OCI-LY7 (cell line): ENCODE results near the gene ZBTB11. TPM values are rescaled to one million over a fixed set of nuclear protein-coding genes. Genes with fewer than 3 reads are reported as not detected.
"Not testable (repeated sequence)": the region's sequence is repeated elsewhere in the genome, so short reads cannot be mapped to it uniquely, and the experiment has no call there.

Experiments used
- BruUV-seq: library from RNA; stranded (reverse); fragments of 400-500 nt; replicated peaks from 2 replicates; lab custom pipeline; 2021; lab: Mats Ljungman, UMichigan
- CTCF ChIA-PET: fragments of 300-600 bp; sonication (Branson Sonifier 250); formaldehyde crosslinking; loops from one replicate; lab custom pipeline; 2022; ENCODE audit warnings: antibody characterized with exemption; ENCODE audit not compliant: unreplicated experiment; lab: Charles Lee
- POLR2A ChIA-PET: fragments of 300-600 bp; sonication (Branson Sonifier 250); formaldehyde crosslinking; loops from one replicate; lab custom pipeline; 2022; ENCODE audit warnings: antibody characterized with exemption; lab: Charles Lee
- DNase-seq: peaks from one replicate; pipeline ENCODE4 v3.0.0-alpha.2; 2015; ENCODE audit warnings: low spot score
- H2AFZ ChIP-seq: fragments of 200-600 bp; sonication (generic), shearing (Covaris generic); 2 replicates; pipeline ENCODE4 v1.6.1; 2014; ENCODE audit warnings: mild to moderate bottlenecking, antibody characterized with exemption, low read length, moderate library complexity
- H3K27ac ChIP-seq: fragments of 200-600 bp; sonication (generic); 2 replicates; pipeline ENCODE4 v1.5.1; 2014; ENCODE audit warnings: mixed run types, low read depth, mild to moderate bottlenecking, moderate library complexity, low read length, inconsistent platforms; ENCODE audit not compliant: poor library complexity, severe bottlenecking
- H3K36me3 ChIP-seq: fragments of 200-600 bp; sonication (generic); 2 replicates; pipeline ENCODE4 v1.6.1; 2014; ENCODE audit warnings: mild to moderate bottlenecking, antibody characterized with exemption, low read length, moderate library complexity, mixed read lengths; ENCODE audit not compliant: insufficient read depth
- H3K4me1 ChIP-seq: fragments of 200-600 bp; sonication (generic); 2 replicates; pipeline ENCODE4 v1.5.1; 2014; ENCODE audit warnings: mild to moderate bottlenecking, low read length; ENCODE audit not compliant: insufficient read depth, poor library complexity, severe bottlenecking
- H3K4me2 ChIP-seq: fragments of 200-600 bp; sonication (generic); 2 replicates; pipeline ENCODE4 v1.6.1; 2014; ENCODE audit warnings: mild to moderate bottlenecking, low read length
- H3K4me3 ChIP-seq: fragments of 200-600 bp; sonication (generic); 2 replicates; pipeline ENCODE4 v1.5.1; 2014; ENCODE audit warnings: mild to moderate bottlenecking, low read depth, low read length; ENCODE audit not compliant: poor library complexity, severe bottlenecking
- H3K79me2 ChIP-seq: fragments of 200-600 bp; sonication (generic); 2 replicates; pipeline ENCODE4 v1.6.1; 2016; ENCODE audit warnings: low read depth, mild to moderate bottlenecking, low read length, moderate library complexity, mixed read lengths; ENCODE audit not compliant: insufficient read depth
- H3K9me2 ChIP-seq: fragments of 200-600 bp; sonication (generic); 2 replicates; pipeline ENCODE4 v1.6.1; 2016; ENCODE audit warnings: mild to moderate bottlenecking, low read length, mixed read lengths; ENCODE audit not compliant: insufficient read depth
- H3K9me3 ChIP-seq: fragments of 200-600 bp; sonication (generic); 2 replicates; pipeline ENCODE4 v1.6.1; 2014; ENCODE audit warnings: mild to moderate bottlenecking, mixed run types, low read length, mixed read lengths
- H4K20me1 ChIP-seq: fragments of 200-600 bp; sonication (generic); 2 replicates; pipeline ENCODE4 v1.6.1; 2014; ENCODE audit warnings: mild to moderate bottlenecking, antibody characterized with exemption, low read length, moderate library complexity, mixed read lengths; ENCODE audit not compliant: insufficient read depth
- EZH2phosphoT487 ChIP-seq: fragments of 200-600 bp; sonication (generic); IDR thresholded peaks from 2 replicates; pipeline ENCODE4 v1.6.1; 2018; ENCODE audit warnings: low read depth, borderline replicate concordance, mild to moderate bottlenecking, mixed run types, antibody characterized with exemption, low read length, moderate library complexity, mixed read lengths
- intact Hi-C: fragments of 100-400 bp; cut with micrococcal nuclease; formaldehyde crosslinking; loops from one replicate; pipeline ENCODE4 v1.10.0; 2022; ENCODE audit not compliant: unreplicated experiment
- total RNA-seq, 2 experiments: library from RNA; depleted of rRNA in 1 of 2; stranded (reverse); fragments of >200 nt in 1 of 2; shearing (Covaris generic) in 1 of 2; gene quantifications; 2 replicates each; pipeline ENCODE4 v1.2.3, GENCODE V29; 2014 to 2022
- TF ChIP-seq, protein P1 (sequence below): fragments of 200-600 bp; sonication (generic); conservative IDR thresholded peaks from 2 replicates; pipeline ENCODE4 v1.5.1; 2014; ENCODE audit warnings: mild to moderate bottlenecking, antibody characterized with exemption, low read length, moderate library complexity, mixed read lengths

ZBTB11 gene
- total RNA-seq, 2 experiments from 2014 or later: 21.5 to 26.8 TPM

DNA sequence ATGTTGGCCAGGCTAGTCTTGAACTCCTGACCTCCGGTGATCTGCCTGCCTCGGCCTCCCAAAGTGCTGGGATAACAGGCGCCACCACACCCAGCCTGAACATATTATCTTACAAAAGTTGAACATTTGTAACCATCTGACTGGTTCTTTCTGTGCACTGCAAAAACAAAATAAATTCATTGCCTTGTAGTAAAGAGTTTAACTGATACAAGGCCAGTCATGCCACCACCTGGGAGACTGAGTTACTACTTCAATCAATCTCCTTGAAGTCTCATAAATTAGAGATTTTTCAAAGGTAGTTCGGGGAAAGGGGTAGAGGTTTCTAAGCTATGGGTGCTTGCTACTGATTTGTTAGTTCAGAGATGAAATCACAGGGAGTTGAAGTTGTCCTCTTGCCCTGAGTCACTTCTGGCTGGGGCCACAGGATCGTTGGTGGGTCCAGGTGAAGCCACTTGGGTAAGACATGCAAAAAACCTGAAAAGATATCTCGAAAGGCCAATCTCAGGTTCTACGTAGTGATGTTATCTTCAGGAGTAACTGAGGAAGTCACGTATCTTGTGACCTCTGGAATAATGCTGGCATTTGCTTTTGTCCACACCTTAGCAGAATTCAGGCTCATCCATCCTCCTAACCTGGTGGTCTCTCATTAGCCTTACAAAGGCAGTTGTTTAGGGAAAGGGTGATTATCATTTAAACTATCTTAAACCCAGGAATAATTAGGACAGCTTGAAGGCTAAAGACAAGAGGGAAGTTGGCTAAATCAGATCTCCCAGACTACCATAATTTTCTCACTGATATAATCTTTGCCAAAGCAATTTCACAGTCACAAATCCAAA lies 33.7 kb downstream of the ZBTB11 start:
- DNase-seq: no peak
- BruUV-seq: no TSS peak
- TF ChIP-seq EZH2phosphoT487: no peak
- TF ChIP-seq, protein P1, sequence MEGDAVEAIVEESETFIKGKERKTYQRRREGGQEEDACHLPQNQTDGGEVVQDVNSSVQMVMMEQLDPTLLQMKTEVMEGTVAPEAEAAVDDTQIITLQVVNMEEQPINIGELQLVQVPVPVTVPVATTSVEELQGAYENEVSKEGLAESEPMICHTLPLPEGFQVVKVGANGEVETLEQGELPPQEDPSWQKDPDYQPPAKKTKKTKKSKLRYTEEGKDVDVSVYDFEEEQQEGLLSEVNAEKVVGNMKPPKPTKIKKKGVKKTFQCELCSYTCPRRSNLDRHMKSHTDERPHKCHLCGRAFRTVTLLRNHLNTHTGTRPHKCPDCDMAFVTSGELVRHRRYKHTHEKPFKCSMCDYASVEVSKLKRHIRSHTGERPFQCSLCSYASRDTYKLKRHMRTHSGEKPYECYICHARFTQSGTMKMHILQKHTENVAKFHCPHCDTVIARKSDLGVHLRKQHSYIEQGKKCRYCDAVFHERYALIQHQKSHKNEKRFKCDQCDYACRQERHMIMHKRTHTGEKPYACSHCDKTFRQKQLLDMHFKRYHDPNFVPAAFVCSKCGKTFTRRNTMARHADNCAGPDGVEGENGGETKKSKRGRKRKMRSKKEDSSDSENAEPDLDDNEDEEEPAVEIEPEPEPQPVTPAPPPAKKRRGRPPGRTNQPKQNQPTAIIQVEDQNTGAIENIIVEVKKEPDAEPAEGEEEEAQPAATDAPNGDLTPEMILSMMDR: no peak
- no peaks in the 10 kb centered on the region for H3K9me3 ChIP-seq
- CTCF ChIA-PET: no interaction called here
- intact Hi-C loops: no loop called here
- POLR2A ChIA-PET: no interaction called here
- no peaks in the 10 kb centered on the region for H3K9me2 ChIP-seq
- no peaks in the 10 kb centered on the region for H3K79me2 ChIP-seq
- H3K4me1 ChIP-seq: no peaks in the 10 kb centered on the region
- no peak overlapping the region for H2AFZ ChIP-seq
- no peaks in the 10 kb centered on the region for H4K20me1 ChIP-seq
- no peak overlapping the region for H3K4me3 ChIP-seq
- H3K36me3 ChIP-seq: peaks cover 18% of the 10 kb centered on the region
- H3K27ac ChIP-seq: no peak overlapping the region
- no peak overlapping the region for H3K4me2 ChIP-seq

DNA sequence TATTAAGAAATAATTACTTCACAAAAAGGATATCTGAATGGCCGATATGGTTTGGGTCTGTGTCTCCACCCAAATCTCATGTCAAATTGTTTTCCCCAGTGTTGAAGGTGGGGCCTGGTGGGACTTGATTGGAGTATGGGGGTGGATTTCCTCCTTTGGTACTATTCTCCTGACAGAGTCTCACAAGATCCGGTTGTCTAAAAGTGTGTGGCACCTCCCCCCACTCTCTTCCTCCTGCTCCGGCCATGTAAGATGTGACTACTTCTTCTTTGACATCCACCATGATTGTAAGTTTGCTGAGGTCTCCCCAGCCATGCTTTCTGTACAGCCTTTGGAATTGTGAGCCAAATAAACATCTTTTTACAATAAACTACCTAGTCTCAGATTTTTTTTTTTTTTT lies 34.5 kb downstream of the ZBTB11 start:
- H3K27ac ChIP-seq: no peak overlapping the region
- ChIA-PET POLR2A (no interaction called here), CTCF (no interaction called here)
- no peaks in the 10 kb centered on the region for H3K79me2 ChIP-seq
- H3K4me3 ChIP-seq: no peak overlapping the region
- intact Hi-C loops: no loop called here
- peaks cover 10% of the 10 kb centered on the region for H3K36me3 ChIP-seq
- H2AFZ ChIP-seq: no peak overlapping the region
- no peaks in the 10 kb centered on the region for H3K4me1 ChIP-seq
- no peak for TF ChIP-seq EZH2phosphoT487
- TF ChIP-seq, protein P1: no peak
- no peaks in the 10 kb centered on the region for H3K9me2 ChIP-seq
- no TSS peak for BruUV-seq
- no peaks in the 10 kb centered on the region for H4K20me1 ChIP-seq
- DNase-seq: no peak
- H3K4me2 ChIP-seq: no peak overlapping the region
- H3K9me3 ChIP-seq: no peaks in the 10 kb centered on the region

DNA sequence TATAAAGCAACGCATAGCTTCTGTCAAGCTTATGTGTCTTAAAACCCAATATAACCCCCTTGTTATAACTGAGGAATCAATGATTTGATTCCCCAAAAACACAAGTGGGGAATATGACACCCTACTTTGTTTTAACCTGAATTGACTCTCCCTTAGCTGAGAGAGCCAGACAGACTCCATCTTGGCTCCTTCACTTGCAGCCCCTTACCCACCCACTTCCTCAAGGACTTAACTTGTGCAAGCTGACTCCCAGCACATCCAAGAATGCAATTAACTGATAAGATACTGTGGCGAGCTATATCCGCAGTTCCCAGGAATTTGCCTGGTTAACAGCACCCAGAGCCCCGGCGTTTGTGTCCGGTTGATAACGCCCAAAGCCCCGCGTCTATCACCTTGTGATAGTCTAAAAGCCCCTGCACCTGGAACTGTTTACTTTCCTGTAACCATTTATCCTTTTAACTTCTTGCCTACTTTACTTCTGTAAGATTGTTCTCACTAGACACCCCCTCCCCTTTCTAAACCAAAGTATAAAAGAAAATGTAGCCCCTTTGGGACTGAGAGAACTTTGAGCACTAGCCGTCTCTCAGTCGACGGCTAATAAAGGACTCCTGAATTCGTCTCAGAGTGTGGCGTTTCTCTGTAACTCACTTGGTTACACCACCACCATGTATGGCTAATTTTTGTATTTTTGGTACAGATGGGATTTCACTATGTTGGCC lies 35.4 kb downstream of the ZBTB11 start:
- H4K20me1 ChIP-seq, POLR2A ChIA-PET, H3K4me2 ChIP-seq, H3K4me1 ChIP-seq, H3K79me2 ChIP-seq, intact Hi-C loops, H3K9me2 ChIP-seq, DNase-seq, CTCF ChIA-PET, H2AFZ ChIP-seq, H3K36me3 ChIP-seq, H3K9me3 ChIP-seq, BruUV-seq, H3K4me3 ChIP-seq, H3K27ac ChIP-seq: not testable (repeated sequence)
